ENCODE results near the gene FCHO2.

Gene FCHO2

DNA sequence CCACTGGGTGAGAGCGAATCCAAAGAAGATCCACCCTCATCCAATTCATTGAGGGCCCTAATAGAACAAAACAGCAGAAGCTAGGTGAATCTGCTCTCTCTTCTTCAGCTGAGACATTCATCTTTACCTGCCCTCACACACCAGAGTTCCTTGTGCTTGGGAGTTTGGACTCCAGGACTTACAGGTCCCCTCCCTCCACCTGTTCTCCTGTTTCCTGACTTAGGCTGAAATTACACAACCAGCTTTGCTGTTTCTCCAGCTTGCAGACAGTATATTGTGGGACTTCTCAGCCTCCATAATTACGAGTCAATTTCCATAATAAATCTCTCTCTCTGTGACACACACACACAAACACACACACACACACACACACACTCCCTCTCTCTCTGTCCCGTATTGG, 183.6 kb downstream of the FCHO2 start:
- no peak for DNase-seq

Data from NCI-H2171 treated with DMSO at 0.1 percent for 48 hours (cell line).